Measurements from ENCODE around the gene PRR30.

PRR30 gene

GRCh38 chr2:27095745-27096651 is 43.2 kb downstream of the PRR30 start:
- TF ChIP-seq CTCF (IDR thresholded peaks at IDR 0.05; ENCODE audit: control extremely low read depth, extremely low read depth, low read depth, missing control alignments) = no peak
- POLR2A ChIA-PET = no interaction called here
- peak; percentile 85 for DNase-seq (ENCODE audit: extremely low spot score)
- CTCF ChIA-PET = interaction anchor here (1.0 to 10.8 kb wide), 11 partner anchors 10 to 207 kb away, joined by 3 to 136 read pairs (median 5); partner anchors contain the start of genes KHK and TRIM54

GRCh38 chr2:27095427-27095744 is 43.8 kb downstream of the PRR30 start:
- ChIA-PET POLR2A (no interaction called here), CTCF (interaction anchor here (1.2 to 10.8 kb wide), 5 partner anchors 10 to 186 kb away, joined by 3 to 136 read pairs (median 33); partner anchors contain the start of genes KHK and TRIM54)
- no peak for TF ChIP-seq CTCF (IDR thresholded peaks at IDR 0.05; ENCODE audit: control extremely low read depth, extremely low read depth, low read depth, missing control alignments)
- DNase-seq (ENCODE audit: extremely low spot score) = no peak

GRCh38 chr2:27094353-27094984 is 44.7 kb downstream of the PRR30 start:
- ChIA-PET CTCF (interaction anchor here (1.2 to 10.8 kb wide), 7 partner anchors 10 to 210 kb away, joined by 3 to 136 read pairs (median 8); partner anchors contain the start of genes KHK and TRIM54), POLR2A (no interaction called here)
- TF ChIP-seq CTCF (IDR thresholded peaks at IDR 0.05; ENCODE audit: control extremely low read depth, extremely low read depth, low read depth, missing control alignments) = no peak
- DNase-seq (ENCODE audit: extremely low spot score) = no peak

- POLR2A ChIA-PET = no interaction called here
- no peak for DNase-seq (ENCODE audit: extremely low spot score)
- CTCF ChIA-PET = interaction anchor here (1.4 to 10.8 kb wide), 7 partner anchors 9 to 590 kb away, joined by 3 to 105 read pairs (median 6); partner anchors contain the start of gene KHK
- TF ChIP-seq CTCF (IDR thresholded peaks at IDR 0.05; ENCODE audit: control extremely low read depth, extremely low read depth, low read depth, missing control alignments) = no peak
These were observed 45.5 kb downstream of the PRR30 start for GRCh38 chr2:27093430-27094352.

GRCh38 chr2:27092696-27093429 is 46.3 kb downstream of the PRR30 start:
- no peak for TF ChIP-seq CTCF (IDR thresholded peaks at IDR 0.05; ENCODE audit: control extremely low read depth, extremely low read depth, low read depth, missing control alignments)
- POLR2A ChIA-PET = no interaction called here
- CTCF ChIA-PET = interaction anchor here (1.4 to 10.8 kb wide), 7 partner anchors 8 to 590 kb away, joined by 3 to 105 read pairs (median 6); partner anchors contain the start of gene KHK

More at GRCh38 chr2:27092696-27093429, 46.3 kb downstream of the PRR30 start:
- DNase-seq (ENCODE audit: extremely low spot score) = no peak
